HCT116 (cell line): ENCODE results near the gene NRAP. TPM values are rescaled to one million over a fixed set of nuclear protein-coding genes. Genes with fewer than 3 reads are reported as not detected.

ENCODE experiments used
- ATAC-seq: fragments of 200-7000 bp; cut with Tn5 transposase; 2 replicates; pipeline ENCODE4 v1.9.1; 2020; ENCODE audit warnings: mild to moderate bottlenecking, moderate library complexity
- BruUV-seq: library from RNA; stranded (reverse); fragments of 400-500 nt; replicated peaks from 2 replicates; lab custom pipeline; 2021; lab: Mats Ljungman, UMichigan
- CTCF ChIA-PET: fragments of 300-600 bp; sonication (Branson Sonifier 250); formaldehyde crosslinking; loops from one replicate; lab custom pipeline; 2021; ENCODE audit warnings: antibody characterized with exemption; lab: Charles Lee
- POLR2A ChIA-PET: fragments of 300-600, 350-600 bp; sonication (Branson Sonifier 250); formaldehyde crosslinking; loops from one replicate; lab custom pipeline; 2021; ENCODE audit warnings: antibody characterized with exemption; lab: Charles Lee
- RAD21 ChIA-PET, 2 experiments: fragments of 300-600 bp; sonication (Branson Sonifier 250); formaldehyde crosslinking; loops; one replicate each; lab custom pipeline; 2023; ENCODE audit warnings: low total read pairs in 2 of 2; ENCODE audit not compliant: uncharacterized antibody in 2 of 2, unreplicated experiment in 2 of 2, low non-redundant PET in 1 of 2; lab: Charles Lee
- DNase-seq: peaks from one replicate; pipeline ENCODE4 v3.0.0-alpha.2; 2010; ENCODE audit warnings: low read depth, low spot score
- H2AFZ ChIP-seq: fragments of 200-600 bp; shearing (Covaris generic), sonication (generic); 2 replicates; pipeline ENCODE4 v1.6.1; 2017; ENCODE audit warnings: low read depth, mixed run types, mixed read lengths, antibody characterized with exemption, low read length; ENCODE audit not compliant: poor library complexity, severe bottlenecking
- H3K27ac ChIP-seq: 2 replicates; pipeline ENCODE4 v1.5.1; 2012; ENCODE audit warnings: low read depth, low read length
- H3K27me3 ChIP-seq: fragments of 200-600 bp; sonication (generic); 2 replicates; pipeline ENCODE4 v1.6.1; 2016; ENCODE audit warnings: mixed run types, low read length, mixed read lengths; ENCODE audit not compliant: insufficient read depth
- H3K36me3 ChIP-seq, 2 experiments: fragments of 200-500 bp in 1 of 2; fragments of 200-600 bp in 1 of 2; sonication (Bioruptor generic) in 1 of 2; sonication (generic) in 1 of 2; 2 replicates each; pipeline versions ENCODE4 v1.5.1 to v1.6.1; 2014 to 2016; ENCODE audit warnings: low read length in 2 of 2, inconsistent platforms in 1 of 2, mixed read lengths in 1 of 2, mixed run types in 1 of 2; ENCODE audit not compliant: insufficient read depth in 2 of 2, control insufficient read depth in 1 of 2
- H3K4me1 ChIP-seq, 2 experiments: fragments of 200-600 bp in 1 of 2; sonication (generic) in 1 of 2; 2 replicates each; pipeline versions ENCODE4 v1.5.1 to v1.6.1; 2012 to 2017; ENCODE audit warnings: low read length in 2 of 2, inconsistent platforms in 1 of 2, mild to moderate bottlenecking in 1 of 2, mixed read lengths in 1 of 2, mixed run types in 1 of 2, moderate library complexity in 1 of 2; ENCODE audit not compliant: insufficient read depth in 2 of 2, control insufficient read depth in 1 of 2
- H3K4me2 ChIP-seq: fragments of 200-600 bp; sonication (generic); 2 replicates; pipeline ENCODE4 v1.6.1; 2017; ENCODE audit warnings: mixed run types, low read length, mixed read lengths
- H3K4me3 ChIP-seq, 2 experiments: fragments of 200-600 bp in 1 of 2; sonication (generic) in 1 of 2; replicated peaks in 1 of 2; 2 replicates each; pipeline ENCODE4 v1.5.1; 2011 to 2016; ENCODE audit warnings: low read length in 2 of 2, control low read depth in 1 of 2, low read depth in 1 of 2, mild to moderate bottlenecking in 1 of 2, mixed read lengths in 1 of 2, mixed run types in 1 of 2
- H3K79me2 ChIP-seq: fragments of 200-600 bp; sonication (generic); 2 replicates; pipeline ENCODE4 v1.6.1; 2017; ENCODE audit warnings: mild to moderate bottlenecking, mixed run types, low read length, moderate library complexity, mixed read lengths; ENCODE audit not compliant: insufficient read depth
- H3K9ac ChIP-seq: fragments of 200-600 bp; sonication (generic); 2 replicates; pipeline ENCODE4 v1.6.1; 2016; ENCODE audit warnings: low read length, mixed read lengths
- H3K9me2 ChIP-seq: fragments of 200-600 bp; sonication (generic), shearing (Covaris generic); 2 replicates; pipeline ENCODE4 v1.6.1; 2017; ENCODE audit warnings: mixed run types, mild to moderate bottlenecking, moderate library complexity; ENCODE audit not compliant: insufficient read depth
- H3K9me3 ChIP-seq, 2 experiments: fragments of 200-500 bp in 1 of 2; fragments of 200-600 bp in 1 of 2; sonication (Bioruptor generic) in 1 of 2; sonication (generic) in 1 of 2; 2 replicates each; pipeline ENCODE4 v1.6.1; 2014 to 2017; ENCODE audit warnings: low read length in 2 of 2, mixed read lengths in 2 of 2, inconsistent platforms in 1 of 2, low read depth in 1 of 2, mild to moderate bottlenecking in 1 of 2, mixed run types in 1 of 2, moderate library complexity in 1 of 2; ENCODE audit not compliant: control insufficient read depth in 1 of 2, insufficient read depth in 1 of 2
- H4K20me1 ChIP-seq: fragments of 200-600 bp; sonication (generic), shearing (Covaris generic); 2 replicates; pipeline ENCODE4 v1.6.1; 2017; ENCODE audit warnings: mixed run types, mild to moderate bottlenecking, moderate library complexity; ENCODE audit not compliant: insufficient read depth
- EZH2 ChIP-seq: fragments of 200-600 bp; sonication (generic); IDR thresholded peaks from 2 replicates; pipeline ENCODE4 v1.6.1; 2017; ENCODE audit warnings: antibody characterized with exemption, mixed run types
- POLR2A ChIP-seq: IDR thresholded peaks from 2 replicates; pipeline ENCODE4 v1.7.0; 2011; ENCODE audit warnings: borderline replicate concordance; ENCODE audit not compliant: insufficient read depth, insufficient read length; ENCODE audit errors: extremely low read depth
- POLR2AphosphoS5 ChIP-seq: IDR thresholded peaks from 2 replicates; pipeline ENCODE4 v1.6.1; 2011; ENCODE audit warnings: mild to moderate bottlenecking, low read depth, low read length, moderate library complexity
- RAD21 ChIP-seq: IDR thresholded peaks from 2 replicates; pipeline ENCODE4 v1.6.1; 2012; ENCODE audit warnings: low read depth, mild to moderate bottlenecking
- SP1 ChIP-seq: IDR thresholded peaks from 2 replicates; pipeline ENCODE4 v1.6.1; 2012; ENCODE audit warnings: low read depth
- TCF7L2 ChIP-seq: IDR thresholded peaks from 2 replicates; pipeline ENCODE4 v1.7.0; 2011; ENCODE audit warnings: borderline replicate concordance, inconsistent platforms; ENCODE audit not compliant: insufficient read depth, insufficient read length; ENCODE audit errors: extremely low read depth
- ZFX ChIP-seq: fragments of 450-650 bp; IDR thresholded peaks from 2 replicates; pipeline ENCODE4 v1.6.1; 2017
- intact Hi-C: fragments of 100-400 bp; cut with micrococcal nuclease; formaldehyde crosslinking; loops from 2 replicates; pipeline ENCODE4 v1.10.0; 2022
- total RNA-seq: library from RNA; stranded (reverse); gene quantifications from one replicate; pipeline ENCODE4 v1.2.1, GENCODE V29; 2021; ENCODE audit not compliant: unreplicated experiment
- TF ChIP-seq, protein P1 (sequence below): IDR thresholded peaks from 2 replicates; pipeline ENCODE4 v1.6.1; 2012

The NRAP gene
- total RNA-seq, 1 experiment from 2014 or later: not detected

DNA sequence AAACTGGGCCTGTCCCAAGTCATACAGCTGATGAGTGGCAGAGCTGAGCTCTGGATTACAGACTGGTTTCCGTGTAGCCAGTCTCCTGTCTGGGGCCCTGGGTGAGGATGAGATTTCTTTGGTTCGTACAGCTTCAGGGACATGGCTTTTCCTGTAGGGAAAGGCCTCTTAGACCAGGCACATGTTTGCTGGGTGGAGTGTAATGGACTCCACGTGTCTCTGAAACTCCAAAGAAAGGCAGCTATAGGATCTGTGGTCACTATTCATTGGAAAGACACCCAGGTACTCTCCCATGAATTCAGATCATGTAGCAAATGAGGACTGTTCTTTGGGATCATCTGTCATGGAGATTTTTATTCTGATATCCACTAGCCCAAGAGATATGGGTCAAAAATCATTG lies 108.6 kb downstream of the NRAP start:
- H2AFZ ChIP-seq: no peak overlapping the region
- no peak overlapping the region for H3K4me3 ChIP-seq
- ATAC-seq (no peak), DNase-seq (no peak)
- no peak for TF ChIP-seq ZFX
- no peak for TF ChIP-seq SP1
- TF ChIP-seq POLR2AphosphoS5: no peak
- TF ChIP-seq TCF7L2: no peak
- TF ChIP-seq POLR2A: no peak
- TF ChIP-seq, protein P1, sequence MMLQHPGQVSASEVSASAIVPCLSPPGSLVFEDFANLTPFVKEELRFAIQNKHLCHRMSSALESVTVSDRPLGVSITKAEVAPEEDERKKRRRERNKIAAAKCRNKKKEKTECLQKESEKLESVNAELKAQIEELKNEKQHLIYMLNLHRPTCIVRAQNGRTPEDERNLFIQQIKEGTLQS: no peak
- TF ChIP-seq EZH2: no peak
- H3K27ac ChIP-seq: no peak overlapping the region
- CTCF ChIA-PET: interaction anchor here (1.8 kb wide), 1 partner anchor 8 kb away, joined by 5 read pairs; no protein-coding TSS in a partner anchor
- H4K20me1 ChIP-seq: no peaks in the 10 kb centered on the region
- intact Hi-C loops: no loop called here
- no peaks in the 10 kb centered on the region for H3K79me2 ChIP-seq
- no peaks in the 10 kb centered on the region for H3K36me3 ChIP-seq
- POLR2A ChIA-PET: no interaction called here
- no peaks in the 10 kb centered on the region for H3K9me2 ChIP-seq
- 0 out of 2 replicates have a peak, but pooled peaks cover 8% of the 10 kb centered on the region for H3K27me3 ChIP-seq
- RAD21 ChIA-PET: no interaction called here
- H3K9ac ChIP-seq: no peak overlapping the region
- H3K9me3 ChIP-seq: no peaks in the 10 kb centered on the region
- BruUV-seq: no TSS peak
- H3K4me2 ChIP-seq: no peak overlapping the region
- no peaks in the 10 kb centered on the region for H3K4me1 ChIP-seq

DNA sequence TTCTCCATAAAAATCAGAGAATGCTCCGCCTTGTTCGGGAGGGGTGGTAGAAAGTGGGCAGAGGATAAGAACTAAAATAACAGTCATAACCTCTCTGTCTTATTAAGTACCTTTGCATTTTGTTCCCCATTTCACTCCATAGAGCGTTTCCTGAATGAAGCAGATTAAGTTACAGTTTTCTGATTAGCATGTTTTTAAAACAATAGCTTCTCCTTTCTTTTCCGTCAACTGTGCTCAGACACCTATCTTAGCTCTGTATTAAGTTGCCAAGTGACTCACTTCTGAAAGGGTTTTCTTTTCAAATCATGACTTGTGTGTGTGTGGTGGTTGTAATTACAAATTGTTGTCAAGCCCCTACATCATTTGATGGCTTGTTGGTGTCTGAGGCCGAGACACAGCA lies 109.6 kb downstream of the NRAP start:
- Histone ChIP-seq H3K79me2 (no peaks in the 10 kb centered on the region), H3K4me2 (no peak overlapping the region), H3K4me3 (no peak overlapping the region), H3K27ac (no peak overlapping the region), H3K9me2 (no peaks in the 10 kb centered on the region), H3K36me3 (no peaks in the 10 kb centered on the region), H4K20me1 (no peaks in the 10 kb centered on the region), H3K27me3 (0 out of 2 replicates have a peak, but pooled peaks cover 8% of the 10 kb centered on the region), H3K9ac (no peak overlapping the region), H2AFZ (no peak overlapping the region), H3K9me3 (no peaks in the 10 kb centered on the region), H3K4me1 (no peaks in the 10 kb centered on the region)
- RAD21 ChIA-PET: no interaction called here
- CTCF ChIA-PET: interaction anchor here (1.8 kb wide), 1 partner anchor 9 kb away, joined by 5 read pairs; no protein-coding TSS in a partner anchor
- no peak for TF ChIP-seq RAD21
- BruUV-seq: no TSS peak
- DNase-seq: no peak
- no peak for ATAC-seq
- POLR2A ChIA-PET: no interaction called here
- intact Hi-C loops: no loop called here
